GM04504 (cell line): Measurements from ENCODE around the gene PHLDB3.
"Not testable (repeated sequence)": the region's sequence is repeated elsewhere in the genome, so short reads cannot be mapped to it uniquely, and the experiment has no call there.

Source experiments
- DNase-seq: peaks from one replicate; pipeline ENCODE4 v3.0.0-alpha.2; 2012; ENCODE audit warnings: low read depth

Gene PHLDB3

GRCh38 chr19:43467276-43467675 is 37.3 kb downstream of the PHLDB3 start:
- DNase-seq, result no peak

DNA sequence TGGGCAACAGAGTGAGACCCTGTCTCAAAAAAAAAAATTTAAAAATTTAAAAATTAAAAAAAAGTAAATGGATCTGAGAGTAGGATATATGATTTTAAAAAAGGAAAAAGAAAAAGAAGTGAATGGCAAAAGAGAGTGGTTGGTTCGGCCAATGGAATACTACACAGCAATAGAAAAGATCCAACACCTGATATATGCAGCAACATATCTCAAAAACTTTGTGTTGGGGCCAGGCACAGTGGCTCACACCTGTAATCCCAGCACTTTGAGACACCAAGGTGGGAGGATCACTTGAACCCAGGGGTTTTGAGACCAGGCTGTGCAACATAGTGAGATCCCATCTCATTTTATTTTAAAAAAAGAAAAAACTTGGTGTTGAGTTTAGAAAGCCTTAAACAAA is 37.8 kb downstream of the PHLDB3 start:
- DNase-seq, result no peak

DNA sequence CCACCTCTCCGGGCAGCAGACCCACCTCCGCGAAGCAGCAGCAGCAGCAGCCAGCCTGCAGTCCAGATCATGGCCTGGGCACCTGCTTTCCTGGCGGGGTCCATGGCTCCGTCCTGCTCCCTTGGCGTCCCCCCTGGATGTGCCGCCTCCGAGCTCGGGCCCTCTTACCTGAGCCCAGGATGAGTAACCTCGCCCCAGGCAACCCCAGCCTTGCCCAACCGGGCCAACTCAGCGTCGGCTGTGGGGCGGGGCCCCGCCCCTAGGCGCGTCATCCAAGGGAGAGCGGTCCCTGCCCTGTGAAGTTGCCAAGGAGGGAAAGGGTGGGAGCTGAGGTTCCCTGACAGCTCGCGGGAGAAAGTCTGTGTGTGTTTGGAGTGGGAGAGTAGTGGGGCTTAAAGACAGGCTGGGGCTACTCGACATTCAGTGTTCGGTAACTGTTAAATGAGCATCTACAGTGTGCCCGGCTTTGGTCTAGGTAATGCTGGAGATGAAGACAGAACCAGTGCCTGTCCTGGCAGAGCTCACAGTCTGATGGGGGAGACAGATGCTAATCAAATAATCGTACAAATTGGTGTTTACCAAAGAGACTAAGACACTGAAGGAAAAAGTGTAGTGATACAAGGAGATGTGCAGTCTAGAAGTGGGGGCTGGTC is 39.0 kb downstream of the PHLDB3 start, which contains the start of gene LYPD3:
LYPD3 (minus strand) TSS at position 141 of the 653 bp plus-strand sequence; CDS start at position 104, 37 bp downstream.
- DNase-seq, result no peak

GRCh38 chr19:43464134-43464775 is 40.3 kb downstream of the PHLDB3 start:
- no peak for DNase-seq

DNA sequence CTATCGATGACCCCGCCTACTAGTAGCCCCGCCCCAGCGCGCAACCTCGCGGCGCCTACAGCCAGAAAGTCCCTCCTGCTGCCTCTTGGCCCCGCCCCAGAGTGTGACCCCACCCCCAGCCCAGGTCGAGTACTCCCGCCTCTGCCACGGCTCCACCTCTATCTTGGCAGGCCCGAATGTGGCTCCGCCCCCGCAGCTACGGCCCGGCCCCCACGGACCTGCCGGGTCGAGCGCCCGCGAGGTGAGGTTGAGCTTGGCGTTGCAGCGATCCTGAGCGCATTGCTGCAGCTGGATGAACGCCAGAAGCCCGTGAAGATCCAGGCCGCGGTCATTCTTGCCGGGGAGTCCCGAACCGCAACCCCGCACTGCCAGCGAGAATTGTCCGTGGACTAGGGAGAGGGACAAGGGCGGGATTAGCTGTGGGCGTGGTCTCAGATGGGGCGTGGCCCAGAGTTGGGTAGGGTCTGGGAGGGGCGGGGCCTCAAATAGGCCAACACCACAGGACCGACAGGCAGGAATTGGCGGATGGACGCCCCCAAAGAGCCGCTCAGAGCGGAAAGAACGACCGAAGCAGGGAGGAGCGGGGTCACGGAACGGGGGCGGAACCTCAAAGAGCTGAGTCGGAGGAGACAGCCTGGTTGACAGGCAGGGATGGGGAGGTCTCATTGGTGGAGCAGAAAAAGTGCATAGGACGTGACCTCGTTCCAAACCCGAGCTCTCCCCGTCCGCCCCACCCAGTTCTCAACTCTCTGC is 41.0 kb downstream of the PHLDB3 start:
- DNase-seq, result peak; percentile 67

DNA sequence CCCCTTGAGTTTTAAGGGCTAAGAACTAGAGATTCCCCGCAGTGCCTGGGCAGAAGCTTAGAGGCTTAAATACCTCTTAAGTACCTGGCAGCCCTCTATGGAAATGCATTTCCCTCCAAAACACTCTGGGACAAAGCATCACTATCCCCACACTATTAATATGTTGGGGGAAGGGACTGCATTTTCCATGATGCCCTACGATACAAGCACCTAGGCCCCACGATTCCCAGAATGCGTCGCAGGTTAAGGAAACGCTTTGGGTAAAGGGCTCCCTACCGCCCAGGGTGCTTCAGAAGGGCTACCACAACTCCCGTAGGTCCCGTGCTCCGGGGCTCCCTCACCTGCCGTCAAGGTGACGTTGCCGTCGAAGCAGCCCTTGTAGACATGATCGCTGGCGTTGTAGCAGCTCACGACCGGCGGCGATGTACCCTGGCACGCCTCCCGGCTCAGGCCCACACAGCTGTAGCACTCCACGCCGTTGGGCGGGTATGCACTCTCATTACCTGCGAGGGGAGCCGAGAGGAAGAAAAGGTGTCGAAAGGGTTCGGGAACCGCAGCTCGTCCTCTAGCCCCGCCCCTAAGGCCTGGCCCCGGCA is 41.7 kb downstream of the PHLDB3 start:
- no peak for DNase-seq

GRCh38 chr19:43462383-43462782 is 42.2 kb downstream of the PHLDB3 start:
- DNase-seq, result no peak

GRCh38 chr19:43461303-43461702 is 43.2 kb downstream of the PHLDB3 start:
- DNase-seq, result no peak

GRCh38 chr19:43460362-43461016 is 44.1 kb downstream of the PHLDB3 start:
- no peak for DNase-seq

GRCh38 chr19:43457809-43458208 is 46.7 kb downstream of the PHLDB3 start:
- no peak for DNase-seq

DNA sequence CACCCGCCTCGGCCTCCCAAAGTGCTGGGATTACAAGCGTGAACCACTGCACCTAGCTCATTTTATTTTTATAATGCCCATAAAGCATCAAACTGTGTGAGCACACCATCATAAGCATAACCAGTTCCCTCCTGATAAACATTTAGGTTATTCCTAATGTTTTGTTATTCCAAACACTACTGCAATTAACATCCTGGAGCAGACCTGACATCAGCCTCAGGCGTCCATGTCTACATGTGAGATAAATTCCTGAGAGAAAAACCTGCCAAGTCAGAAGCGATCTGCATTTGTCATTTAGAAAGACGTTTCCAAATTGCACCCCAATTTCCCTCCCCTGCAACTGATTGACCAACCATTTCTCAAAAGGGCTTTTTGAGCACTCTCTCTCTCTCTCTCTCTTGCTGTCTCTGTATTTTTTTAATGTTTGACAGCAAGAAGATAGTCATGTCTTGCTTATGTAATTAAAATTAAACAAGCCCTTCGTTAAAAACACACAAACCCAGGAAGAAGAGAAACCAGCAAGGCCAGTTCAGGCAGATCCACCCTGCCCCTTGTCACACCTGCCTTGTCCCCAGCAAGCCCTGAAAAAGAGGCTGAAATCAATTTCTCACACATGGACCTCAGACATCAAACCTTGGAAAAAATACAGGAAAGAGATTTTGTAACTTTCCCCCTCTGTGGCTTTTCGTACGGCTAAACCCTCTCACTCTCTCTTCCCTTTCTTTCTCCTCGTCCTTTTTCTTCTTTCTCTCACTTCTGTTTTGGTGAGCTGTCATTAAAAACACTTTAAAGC is 49.0 kb downstream of the PHLDB3 start:
- DNase-seq, result no peak

GRCh38 chr19:43454031-43454430 is 50.5 kb downstream of the PHLDB3 start:
- no peak for DNase-seq

- DNase-seq, result no peak
Observed at GRCh38 chr19:43452582-43452981, 52.0 kb downstream of the PHLDB3 start.

DNA sequence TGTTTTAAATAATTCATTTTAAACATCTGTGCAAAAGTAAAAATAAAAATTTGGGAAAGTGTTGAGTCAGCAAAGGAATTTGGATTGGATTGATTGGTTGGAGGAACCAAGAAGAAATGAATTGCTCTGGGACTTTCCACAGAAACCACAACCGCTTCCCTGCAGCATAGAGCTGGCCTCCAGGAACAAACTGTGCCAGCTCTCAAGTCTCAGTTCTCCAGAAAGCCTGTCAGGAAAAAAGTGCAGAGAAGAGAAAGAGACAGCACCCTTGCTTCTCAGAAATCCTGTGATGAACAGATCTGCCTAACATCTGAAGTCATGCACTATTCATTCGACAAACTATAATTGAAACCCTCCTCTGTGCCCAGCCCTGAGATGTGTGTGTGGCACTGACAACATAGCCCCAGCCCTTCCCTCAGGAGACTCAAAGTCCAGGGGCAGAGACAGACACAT is 54.0 kb downstream of the PHLDB3 start:
- DNase-seq, result no peak

DNA sequence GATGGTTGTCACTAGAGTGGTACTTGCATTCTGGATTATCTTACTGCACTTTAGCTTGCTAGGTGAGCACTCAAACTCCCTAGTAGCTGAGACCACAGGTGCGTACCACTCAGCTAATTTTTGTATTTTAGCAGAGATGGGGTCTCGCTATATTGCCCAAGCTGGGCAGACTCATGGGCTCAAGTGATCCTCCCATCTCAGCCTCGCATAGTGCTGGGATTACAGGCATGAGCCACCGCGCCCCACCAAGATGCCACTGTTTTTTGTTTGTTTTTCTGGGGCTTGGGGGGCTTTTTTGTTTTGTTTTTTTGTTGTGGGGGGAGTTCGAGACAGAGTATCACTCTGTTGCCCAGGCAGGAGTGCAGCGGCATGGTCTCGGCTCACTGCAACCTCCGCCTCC is 56.9 kb downstream of the PHLDB3 start:
- no peak for DNase-seq

DNA sequence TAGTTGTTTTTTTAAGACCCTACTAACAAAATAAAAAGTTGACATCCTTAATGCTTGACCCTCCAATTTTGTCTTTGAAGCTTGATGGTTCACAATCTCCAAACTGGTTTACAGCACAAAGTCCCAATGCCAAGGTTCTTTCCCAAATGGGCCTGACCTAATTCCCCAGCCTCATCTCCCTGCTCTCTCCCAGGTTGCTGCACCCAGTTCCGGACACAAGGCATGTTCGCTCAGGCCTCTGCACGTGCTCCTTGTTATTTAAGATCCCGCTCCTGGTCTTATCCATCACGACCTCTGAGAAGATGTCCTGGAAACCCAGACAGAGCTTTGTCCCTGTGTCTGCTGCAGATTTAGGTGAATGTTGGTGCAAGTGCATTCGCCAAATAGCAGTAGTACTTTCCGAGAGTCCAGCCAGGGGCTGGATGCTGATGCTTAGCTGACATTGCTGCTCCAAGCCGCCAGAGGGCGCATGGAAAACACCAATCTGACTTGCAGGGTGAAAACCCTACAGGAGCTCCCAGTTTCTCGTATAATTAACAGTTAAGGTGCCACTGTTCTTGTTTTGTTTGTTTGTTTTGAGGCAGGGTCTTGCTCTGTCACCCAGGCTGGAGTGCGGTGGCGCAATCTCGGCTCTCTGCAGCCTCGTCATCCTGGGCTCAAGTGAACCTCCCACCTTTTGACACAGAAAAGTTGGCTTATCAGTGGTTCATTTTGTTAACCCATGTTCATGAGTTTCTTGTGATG is 57.6 kb downstream of the PHLDB3 start:
- DNase-seq, result peak; percentile 44

- no peak for DNase-seq
Observed at GRCh38 chr19:43445426-43445825, 59.1 kb downstream of the PHLDB3 start.

GRCh38 chr19:43444531-43445287 is 59.8 kb downstream of the PHLDB3 start:
- DNase-seq, result no peak

DNA sequence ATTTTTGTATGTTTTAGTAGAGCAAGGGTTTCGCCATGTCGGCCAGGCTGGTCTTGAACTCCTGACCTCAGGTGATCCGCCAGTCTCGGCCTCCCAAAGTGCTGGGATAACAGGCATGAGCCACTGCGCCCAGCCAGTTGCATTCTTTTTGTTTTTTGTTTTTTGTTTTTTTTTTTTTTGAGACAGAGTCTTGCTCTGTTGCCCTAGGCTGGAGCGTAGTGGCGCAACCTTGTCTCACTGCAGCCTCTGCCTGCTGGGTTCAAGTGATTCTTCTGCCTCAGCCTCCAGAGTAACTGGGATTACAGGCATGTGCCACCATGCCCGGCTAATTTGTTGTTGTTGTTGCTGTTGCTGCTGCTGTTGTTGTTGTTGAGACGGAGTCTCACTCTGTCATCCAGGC is 60.5 kb downstream of the PHLDB3 start:
- DNase-seq, result not testable (repeated sequence)

DNA sequence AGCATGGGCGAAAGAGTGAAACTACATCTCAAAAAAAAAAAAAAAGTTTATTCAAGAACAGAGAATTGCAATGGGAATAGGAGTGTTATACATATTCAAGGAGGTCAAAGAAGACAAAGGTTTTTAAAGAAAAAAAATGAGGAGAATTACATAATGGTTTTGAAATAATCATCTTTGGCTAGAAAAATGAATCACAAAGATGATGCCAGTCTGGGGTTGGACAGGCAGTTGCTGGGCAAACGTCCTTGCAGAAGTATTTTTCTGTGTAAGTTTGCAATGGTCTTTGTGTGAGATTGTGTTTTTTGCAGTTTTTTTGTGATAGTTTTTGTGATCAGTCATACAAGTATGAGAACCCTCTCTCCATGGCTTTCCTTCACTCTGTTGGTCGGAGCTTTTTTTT is 62.8 kb downstream of the PHLDB3 start:
- no peak for DNase-seq
